ENCODE results near the gene CCDC91.

The CCDC91 gene

DNA sequence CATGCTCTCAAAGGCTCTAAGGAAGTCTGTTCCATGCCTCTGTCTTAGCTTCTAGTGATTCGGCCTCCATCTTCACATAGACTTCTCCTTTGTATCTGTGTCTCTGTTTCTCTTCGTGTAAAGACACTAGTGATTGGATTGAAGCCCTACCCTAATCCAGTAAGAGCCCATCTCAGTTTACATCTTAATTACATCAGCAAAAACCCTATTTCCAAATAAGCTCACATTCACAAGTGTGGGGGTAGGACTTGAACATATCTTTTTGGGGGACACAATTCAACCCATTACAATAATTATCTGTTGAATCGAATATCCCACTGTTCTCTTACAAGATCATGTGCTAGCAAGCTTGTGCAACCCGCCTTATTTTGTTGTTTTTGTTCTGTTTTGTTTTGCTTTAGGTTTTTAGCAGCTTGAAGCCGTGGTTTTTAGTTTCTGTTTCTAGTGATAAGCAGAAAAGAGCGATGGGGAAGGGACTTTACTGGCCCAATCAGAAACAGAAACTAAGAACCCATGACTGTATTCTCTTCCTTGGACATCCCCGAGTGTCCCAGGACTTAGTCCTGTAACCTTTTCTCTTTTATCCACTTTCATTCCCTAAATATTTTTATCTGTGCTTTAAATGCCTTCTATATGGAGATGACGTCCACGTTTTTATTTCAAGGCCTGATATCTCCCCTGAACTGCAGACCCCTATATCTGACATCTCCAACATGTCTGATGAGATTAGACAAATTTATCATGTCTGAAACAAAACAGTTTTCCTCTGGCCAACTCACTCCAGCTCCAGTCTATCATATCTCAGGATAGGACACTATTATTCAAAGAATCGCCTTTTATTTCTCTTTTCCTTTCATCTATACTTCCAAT is 353.0 kb downstream of the CCDC91 start:
- no peak for DNase-seq

DNA sequence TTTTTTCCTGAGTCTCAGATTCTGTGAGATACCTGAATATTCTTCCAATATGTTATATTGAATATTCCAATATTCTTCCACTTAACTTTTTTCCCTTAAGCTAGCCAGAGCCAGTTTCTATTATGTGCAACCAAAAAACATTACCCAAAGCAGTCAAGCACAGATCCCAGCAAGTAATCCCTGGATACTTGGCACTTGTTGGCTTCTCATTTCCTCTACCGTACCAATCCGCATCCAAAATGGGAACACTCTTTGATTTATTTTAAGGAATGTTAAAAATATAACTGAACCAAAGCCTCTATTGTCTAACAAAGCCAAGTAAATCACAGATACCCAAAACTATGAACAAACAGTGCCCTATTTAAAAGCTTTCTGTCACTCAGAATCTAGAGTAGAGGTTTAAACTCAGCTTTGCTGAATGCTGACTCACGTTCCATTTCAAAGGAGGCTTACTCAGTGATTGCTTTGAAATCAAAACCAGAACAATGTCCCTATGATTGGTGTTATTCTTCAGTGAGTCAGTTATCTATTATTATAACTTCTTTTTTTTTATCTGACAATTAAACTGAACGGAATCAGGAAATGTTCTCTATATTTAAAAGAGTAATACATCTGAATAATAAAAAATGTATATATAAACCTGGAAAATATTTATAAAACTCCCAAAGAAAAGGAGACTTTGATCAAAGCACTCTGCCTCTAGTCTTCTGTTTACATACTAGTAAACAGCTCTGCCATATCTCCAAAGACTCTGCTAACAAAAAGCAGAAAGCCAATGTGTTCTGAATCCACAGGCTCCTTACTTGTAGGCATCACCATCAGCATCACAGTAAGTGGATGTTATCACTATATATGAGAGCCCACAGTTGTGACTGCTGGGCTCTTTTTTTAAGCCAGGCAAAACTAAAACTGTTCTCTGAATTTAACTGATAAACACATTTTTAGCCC is 360.8 kb downstream of the CCDC91 start:
- DNase-seq, result no peak

DNA sequence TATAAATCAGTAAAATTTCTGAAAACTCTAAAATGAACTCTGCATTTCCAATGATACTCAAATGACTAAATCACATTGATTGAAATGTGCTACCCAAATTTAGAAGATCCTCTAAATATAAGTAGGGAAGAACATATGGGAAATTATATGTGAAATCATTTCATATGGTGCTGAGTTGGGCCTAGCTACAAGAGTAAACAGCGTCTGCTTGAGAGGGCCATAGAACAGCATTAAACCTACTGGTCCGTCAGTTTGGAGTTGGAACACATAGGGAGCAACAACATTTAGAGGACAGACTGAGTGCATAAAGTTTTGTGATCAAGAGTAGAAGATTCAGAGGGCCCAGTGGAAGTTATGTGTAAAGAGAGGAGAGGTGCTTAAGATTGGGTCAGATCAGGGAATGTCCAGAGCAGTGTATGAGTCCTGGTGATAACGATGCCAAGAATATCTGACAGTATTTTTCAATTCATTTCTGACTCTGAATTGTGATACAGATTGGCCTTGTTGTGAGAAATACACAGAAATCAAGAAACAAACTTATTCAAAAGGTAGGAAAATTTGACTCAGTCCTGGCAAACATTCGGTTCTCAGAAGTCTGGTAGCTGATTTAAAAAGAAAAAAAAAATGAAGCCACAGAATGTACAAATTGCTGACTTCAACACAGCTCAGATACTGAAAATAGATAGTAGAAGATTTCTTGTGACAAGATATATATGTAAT is 362.2 kb downstream of the CCDC91 start:
- no peak for DNase-seq

DNA sequence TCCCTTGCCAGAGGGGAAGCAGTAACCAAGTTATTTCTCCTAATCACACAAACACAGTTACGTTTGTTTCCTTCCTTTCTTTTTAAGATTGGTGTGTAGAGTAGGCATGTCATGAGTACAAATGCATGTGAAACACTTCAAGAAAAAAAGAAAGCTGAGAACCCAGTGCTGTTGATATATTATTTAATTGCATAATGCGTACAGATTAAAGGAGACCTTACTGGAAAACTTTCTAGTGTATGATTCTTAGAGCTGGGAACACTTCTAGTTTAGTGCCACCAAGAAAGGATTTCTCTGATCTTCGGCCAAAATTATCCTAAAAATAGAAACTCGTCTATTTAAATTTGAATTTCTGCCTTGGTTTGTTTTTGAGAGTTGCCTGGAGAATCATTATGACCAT is 365.5 kb downstream of the CCDC91 start:
- no peak for DNase-seq

DNA sequence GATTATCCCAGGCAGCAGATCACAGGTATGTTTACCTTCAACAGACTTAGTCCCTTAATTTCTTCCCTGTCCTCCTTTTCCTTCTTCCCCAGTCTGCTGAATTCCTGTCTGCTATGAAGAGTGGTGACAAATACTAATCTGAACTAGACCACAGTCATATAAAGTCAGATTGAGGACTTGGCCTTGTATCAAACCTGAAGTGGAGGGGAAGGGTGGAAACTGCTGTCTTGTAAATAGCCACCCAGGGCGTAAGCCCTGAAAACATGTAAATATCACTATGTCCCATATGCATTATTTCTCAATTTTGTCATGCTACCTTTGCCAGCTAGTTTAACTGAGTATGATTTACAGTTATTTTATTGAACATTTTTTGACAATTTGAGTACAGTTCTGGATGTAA is 368.0 kb downstream of the CCDC91 start:
- DNase-seq, result no peak

DNA sequence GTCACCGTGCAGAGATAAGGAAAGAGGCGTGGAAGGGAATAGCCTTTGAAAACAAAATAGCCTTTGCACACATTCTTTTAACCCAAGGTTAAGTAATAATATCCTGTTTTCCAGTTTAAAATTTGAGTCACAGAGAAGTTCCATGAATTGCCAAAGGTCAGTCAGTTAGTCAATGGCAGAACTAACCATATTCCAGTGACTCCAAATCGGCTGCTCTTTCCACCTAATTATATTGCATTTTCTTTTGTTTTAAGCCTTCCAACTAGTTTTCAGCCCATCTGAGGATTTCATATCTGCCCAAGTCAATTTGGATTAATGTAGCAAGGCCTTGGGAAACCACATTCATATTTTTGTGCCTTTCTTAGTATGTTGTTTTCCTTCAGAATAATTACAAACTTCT is 373.0 kb downstream of the CCDC91 start:
- DNase-seq, result no peak

DNA sequence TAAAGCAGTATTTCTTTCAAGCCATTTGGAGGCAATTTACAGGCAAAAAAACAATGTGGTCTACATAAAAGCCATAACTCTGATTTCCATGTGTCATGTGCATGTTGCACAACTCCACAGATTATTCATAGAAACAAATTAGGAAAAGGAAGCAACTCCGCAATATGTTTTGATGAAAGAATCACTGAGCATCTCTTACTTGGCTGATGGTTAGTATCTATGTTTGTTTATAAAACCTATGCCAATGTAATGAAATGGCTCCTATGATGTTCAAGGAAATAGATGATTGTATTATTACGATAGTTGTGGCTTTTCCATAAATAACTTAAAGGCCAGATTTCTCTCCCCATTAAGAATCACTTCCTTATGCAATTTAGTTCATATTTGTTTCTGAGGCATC is 373.7 kb downstream of the CCDC91 start:
- no peak for DNase-seq

DNA sequence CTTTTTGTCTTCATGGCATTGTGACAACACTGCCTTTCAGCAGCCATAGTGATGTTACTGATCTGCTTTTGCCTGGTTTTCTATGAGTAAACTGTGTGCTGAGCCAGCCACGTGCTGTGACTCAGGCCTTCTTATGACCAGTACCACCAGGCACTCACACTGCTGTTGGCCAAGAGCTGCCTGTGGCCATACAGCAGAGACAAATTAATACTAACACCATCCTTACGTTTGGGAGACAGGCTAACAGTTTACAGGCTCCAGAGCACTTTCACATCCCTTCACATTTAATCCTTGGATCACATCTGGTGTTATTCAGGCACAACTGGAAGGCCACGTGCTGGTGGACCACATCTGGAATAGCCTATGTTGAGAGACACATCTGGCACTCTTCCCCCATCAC is 377.9 kb downstream of the CCDC91 start:
- DNase-seq, result no peak

DNA sequence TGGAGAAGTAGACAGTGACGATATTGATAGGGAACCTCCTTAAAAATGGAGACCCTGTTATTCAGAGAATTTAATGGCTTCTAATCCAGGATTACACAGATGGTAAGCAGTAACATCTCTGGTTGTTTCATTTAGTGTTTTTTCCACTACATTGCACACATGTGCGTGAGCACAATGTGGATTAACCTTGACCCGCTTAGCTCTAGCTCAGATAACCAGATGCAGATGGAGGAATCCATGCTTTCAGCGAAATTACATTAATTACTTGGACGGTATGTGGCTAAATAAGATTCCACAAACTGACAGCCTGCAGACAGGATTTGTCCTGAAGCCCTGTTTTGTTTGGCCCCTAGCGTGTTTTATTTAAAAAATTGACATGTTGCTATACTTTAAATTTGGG is 378.4 kb downstream of the CCDC91 start:
- no peak for DNase-seq

DNA sequence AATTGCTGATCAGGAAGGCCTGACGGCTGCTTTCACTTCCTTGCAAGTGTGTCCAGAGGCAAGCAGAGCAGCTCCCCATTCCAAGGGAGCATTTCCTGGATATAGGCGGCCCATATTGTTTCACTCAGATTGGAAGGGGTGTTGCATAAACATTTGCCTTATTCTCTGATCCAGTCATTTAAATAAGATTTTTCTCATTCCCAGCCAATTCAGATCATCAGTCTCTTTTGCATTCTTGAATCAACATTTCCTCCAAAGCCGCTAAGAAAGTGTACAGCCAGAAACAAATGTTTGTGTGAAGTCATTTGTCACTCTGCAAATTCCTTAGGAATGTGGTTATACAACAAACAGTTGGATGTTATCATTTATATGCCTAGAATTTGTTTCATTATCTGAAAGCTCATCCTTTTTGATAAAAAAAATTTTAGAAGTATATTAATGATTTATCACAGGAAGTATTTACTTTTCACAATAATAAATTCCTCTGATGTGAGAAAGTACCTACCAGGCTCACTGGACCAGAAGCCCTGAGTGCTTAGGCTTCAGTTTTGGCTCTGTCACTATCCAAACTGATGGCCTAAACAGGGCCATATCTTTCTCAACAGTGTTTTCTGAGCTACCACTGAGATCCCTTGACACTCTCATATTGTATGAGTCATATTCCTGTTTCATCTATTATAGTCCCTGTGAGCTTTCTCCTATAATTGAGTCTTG is 379.6 kb downstream of the CCDC91 start:
- DNase-seq, result no peak

DNA sequence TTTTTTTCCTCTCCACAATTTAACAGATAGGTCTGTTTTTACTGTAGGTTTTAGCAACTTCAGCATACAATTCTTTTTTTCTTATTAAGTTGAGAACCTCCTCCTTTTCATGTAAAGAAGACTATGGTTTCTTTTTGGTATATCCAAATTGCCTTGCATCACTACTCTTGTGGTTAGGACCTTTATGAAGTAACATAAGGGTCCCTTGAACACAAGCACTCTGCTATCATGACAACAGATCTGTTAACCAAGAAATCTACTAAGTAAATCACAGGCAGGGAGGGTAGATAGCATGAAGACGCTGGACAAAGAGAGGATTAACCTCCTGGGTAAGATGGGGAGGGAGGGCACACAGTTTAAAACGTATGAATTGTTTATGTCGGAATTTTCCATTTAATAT is 380.6 kb downstream of the CCDC91 start:
- DNase-seq, result no peak

DNA sequence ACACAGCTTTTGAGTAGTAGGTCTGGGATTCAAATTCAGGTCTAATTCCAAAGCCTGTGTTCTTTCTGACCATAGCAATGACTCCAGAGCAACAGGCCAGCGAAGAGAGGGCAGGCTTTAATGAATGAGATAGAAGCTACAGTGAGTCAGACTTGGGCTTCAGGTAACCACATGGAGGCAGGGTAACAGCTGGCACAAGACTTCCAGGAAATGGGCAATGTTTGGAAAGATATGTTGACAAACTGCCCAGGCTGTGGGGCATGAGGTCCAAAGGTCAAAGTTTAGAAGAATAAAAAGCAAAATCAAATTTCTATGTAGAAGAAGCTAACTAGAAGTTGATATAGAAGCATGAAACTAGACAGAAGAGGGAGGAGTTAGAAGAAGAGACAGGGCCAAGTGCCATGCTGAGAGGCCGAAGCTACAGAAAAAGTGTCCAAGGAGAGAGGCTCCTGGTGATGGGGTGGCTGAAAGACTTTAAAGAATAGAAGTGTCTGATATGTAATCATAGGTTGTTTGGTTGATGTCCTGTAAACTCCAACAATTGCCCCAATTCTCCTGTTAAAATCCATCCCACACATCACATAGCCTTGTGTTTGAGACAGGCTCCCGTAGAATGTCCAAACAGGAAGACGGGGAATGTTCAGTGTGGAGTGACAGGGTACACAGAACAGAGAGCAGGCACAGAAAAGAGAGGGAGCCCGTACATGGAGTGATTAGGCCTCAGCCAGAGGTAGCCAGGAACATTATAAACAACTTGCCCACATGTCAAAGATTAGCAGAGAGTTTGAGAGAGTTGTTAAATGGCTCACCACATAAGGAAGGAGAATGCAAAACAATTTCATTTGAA is 384.7 kb downstream of the CCDC91 start:
- no peak for DNase-seq

DNA sequence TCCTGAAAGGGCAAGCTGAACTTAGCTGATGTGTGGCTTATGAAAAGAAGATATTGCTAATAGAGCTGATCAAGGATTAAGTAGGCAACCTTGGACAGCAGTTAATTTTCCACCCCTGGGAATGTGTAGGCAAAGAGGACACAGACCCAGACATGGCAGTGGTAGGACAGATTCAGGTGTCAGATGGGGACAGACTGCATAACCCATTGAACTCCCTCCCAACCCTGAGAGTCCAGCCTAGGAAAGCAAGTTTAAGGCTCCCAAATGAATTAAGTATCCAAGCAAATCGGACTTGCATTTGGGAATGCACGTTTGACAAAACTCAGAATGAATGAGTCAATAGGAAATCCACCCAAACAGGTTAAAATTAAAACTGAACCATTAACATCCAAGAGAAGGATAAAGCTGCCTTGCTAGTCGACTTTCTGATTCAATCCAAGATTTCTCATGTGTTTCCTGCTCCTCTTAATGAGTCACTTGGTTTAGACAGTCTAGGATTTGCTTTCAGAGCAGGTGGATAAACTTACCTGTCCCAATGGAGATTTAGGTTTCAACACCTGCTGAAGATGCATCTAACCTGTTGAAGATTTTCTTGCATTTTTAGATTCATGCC is 385.4 kb downstream of the CCDC91 start:
- DNase-seq, result no peak

DNA sequence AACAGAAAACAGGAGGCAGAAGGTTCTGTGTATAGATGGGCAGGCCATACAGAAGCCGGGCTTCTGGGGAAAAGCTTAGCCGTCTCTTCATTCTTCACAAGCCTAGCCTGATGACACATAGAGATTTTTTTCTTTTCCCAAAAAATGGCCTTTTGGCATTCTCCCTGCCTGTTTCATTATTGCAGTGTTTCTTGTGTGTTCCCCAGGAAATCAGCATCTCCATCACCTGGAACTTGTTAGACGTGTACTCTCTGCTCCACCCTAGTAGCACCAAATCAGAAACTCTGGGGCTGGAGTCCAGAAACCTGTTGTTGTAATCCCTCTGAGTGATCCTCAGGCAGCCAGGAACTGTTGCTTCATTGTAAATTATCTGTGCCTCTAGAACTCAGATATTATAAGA is 388.1 kb downstream of the CCDC91 start:
- DNase-seq, result no peak

DNA sequence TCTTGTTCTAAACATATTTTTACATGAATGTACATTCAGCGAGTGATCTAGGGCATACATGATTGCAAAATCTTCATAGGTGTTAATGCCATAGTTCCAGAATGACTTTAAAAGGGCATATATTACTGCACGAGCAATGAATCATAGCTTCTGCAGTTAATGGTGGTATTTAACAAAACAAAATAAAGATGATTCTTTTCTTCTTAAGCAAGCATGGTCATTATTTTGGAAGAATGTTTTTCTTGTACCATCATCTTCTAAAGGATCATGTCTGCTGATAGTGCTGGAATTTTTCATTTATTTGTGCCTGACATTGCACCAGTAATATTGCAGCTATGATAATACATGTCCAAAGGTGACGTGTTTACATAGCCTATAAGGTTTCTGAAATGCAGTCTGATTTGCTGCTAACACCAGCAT is 388.6 kb downstream of the CCDC91 start:
- no peak for DNase-seq

DNA sequence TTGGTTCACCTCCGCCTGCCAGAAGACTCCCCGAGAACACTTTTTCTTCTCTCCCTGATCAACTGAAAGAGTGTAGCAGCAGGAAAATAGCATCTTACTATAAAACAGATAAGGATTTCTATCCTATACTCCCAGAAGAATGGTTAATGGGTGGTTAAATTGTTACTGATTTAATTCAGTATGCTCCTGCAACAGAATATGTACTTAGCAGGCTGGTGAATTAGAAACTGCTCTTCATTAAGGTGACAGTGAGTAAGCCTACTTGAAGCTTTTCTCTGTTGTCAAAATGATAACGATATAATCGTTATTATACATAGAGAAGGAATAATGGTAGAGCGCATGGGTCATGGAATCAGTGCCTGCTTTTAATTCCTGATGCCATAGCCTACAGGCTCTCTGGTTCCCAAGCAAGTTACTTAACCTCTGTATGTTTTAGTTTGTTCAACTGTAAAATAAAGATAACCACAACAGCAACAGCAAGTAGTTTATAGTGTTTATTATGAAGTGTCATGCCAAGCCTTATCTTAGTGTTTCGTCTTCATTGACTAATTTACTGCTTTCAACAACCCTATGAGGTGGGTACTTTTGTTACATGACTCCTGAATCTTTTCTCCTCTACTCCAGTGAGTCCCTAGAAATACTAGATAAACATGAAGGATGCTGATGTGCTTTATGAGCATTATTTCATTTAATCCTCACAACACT is 392.6 kb downstream of the CCDC91 start:
- DNase-seq, result no peak

DNA sequence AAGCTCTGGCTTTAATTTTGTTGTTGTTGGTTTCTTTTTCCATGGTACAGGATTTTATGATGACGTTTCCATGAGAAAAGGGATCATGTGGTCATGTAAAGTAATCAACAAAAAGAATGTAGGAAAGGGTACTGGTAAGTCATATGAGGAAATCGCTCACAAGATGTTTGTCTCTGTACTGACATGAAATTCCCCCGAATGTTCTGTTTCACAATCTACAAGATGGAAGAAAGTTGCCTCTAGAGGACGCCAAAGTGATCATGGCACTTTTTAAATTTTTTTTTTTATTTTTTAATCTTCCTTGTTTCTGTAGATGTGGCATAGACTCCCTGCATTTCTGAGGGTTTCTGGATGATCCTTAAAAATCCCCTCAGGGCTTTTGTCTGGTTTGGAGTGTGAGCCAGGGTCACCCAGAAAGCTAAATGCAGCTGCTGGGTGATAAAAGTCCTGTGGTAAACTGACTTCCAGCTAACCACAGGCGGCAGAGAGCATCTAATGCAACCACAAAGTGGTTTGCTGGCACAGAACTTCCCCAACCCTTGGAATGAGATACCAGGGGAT is 393.5 kb downstream of the CCDC91 start:
- DNase-seq, result no peak

DNA sequence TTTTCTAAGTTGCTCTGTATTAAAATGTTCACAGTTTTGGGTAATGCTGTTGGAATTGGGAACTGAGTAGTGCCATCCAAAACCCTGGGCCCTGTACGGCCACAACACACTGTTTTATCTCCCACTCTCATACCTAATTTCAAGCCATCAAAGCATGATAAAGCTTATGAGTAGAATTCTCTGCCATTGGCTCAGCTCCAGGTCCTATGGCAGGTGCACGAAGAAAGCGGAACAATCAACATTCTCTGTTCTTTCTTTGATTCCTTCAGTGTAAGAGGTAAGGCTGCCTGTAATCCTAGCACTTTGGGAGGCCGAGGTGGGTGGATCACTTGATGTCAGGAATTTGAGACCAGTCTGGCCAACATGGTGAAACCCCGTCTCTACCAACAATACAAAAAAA is 394.9 kb downstream of the CCDC91 start:
- no peak for DNase-seq

DNA sequence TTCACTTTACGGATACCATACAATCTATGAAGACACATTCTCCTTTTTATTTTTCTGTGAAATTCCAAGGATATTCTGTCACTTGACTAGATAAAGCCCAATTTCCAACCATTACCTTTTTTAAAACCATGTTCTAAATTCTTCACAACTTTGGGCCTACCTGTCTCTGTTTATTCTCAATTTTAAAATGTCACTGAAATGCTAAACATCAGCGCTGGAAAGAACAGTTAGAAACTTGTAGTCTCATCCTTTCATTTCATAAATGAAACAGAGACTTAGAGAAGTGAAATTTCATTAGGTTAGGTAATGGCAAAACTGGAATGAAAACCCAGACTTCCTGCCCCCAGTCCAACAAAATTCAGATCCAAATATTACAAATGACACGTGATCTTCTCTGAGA is 396.2 kb downstream of the CCDC91 start:
- DNase-seq, result no peak

DNA sequence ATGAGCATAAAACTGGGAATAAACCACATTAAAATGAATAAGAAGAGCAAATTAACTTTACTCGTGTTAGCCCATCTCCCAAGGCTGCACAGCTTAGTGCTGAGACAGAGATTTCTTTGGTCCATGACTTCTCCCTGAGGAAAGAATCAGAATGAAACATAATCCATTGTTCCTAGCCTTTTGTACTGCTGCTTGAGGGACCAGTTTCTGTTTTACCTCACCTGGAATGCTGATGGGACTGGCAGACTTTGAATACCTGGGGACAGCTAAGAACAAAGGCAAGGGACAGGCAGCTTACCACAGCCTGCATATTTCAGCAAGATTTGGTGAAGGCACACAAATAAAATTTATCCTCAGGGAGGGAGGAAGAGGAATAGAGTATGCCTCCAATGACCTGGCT is 401.6 kb downstream of the CCDC91 start:
- DNase-seq, result no peak
